Measurements from ENCODE around the gene HSPA4L.

Gene HSPA4L

DNA sequence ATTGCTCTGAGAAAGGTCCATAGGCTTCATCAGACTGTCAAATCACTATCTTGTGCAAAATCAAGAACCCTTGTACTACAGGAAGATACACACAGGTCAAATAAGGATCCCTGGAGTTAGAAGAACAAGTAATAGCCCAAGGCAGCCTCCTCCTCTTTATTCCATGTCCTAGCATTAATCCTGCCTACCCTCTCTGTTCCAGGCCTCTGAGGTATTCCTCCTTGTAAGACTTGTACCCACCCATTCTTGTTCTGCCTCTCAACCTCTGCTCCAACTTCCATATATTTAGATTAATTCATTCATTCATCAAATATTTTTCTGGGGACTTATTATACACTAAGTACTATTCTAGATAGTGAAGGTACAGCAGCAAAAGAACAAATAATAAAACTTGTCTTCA lies 88.2 kb downstream of the HSPA4L start:
- Histone ChIP-seq H3K9ac (ENCODE audit: low read depth, low read length) (no peak overlapping the region), H3K9me3 (ENCODE audit: insufficient read depth, low read depth, low read length) (no peaks in the 10 kb centered on the region), H3K4me1 (ENCODE audit: insufficient read depth, low read length) (no peaks in the 10 kb centered on the region), H3K27ac (ENCODE audit: low read depth, low read length) (no peak overlapping the region), H3K36me3 (ENCODE audit: insufficient read depth, low read length) (0 out of 2 replicates have a peak, but pooled peaks cover under 1% of the 10 kb centered on the region), H3K4me3 (ENCODE audit: low read length) (no peak overlapping the region), H3K27me3 (ENCODE audit: insufficient read depth, low read length) (no peaks in the 10 kb centered on the region)

DNA sequence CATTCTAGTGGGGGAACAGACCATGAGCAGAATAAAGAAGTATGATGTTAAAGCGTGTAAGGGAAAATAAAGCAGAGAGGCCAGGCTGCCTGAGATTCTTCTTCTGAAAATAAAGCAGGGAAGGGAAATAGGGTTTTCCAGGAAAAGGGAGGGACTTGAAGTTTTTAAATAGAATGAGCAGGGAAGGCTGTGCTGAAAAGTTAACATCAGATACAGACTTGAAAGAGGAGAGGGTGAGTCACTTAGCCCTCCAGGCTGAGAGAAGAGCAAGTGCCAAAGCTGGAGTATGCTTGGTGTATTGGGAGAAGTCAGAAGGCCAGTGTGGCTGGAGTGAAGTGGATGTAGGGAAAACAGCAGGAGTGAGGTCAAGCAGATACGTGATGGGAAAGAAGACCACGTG lies 88.6 kb downstream of the HSPA4L start:
- Histone ChIP-seq H3K4me3 (ENCODE audit: low read length) (no peak overlapping the region), H3K9me3 (ENCODE audit: insufficient read depth, low read depth, low read length) (no peaks in the 10 kb centered on the region), H3K27ac (ENCODE audit: low read depth, low read length) (no peak overlapping the region), H3K27me3 (ENCODE audit: insufficient read depth, low read length) (no peaks in the 10 kb centered on the region), H3K9ac (ENCODE audit: low read depth, low read length) (no peak overlapping the region), H3K4me1 (ENCODE audit: insufficient read depth, low read length) (no peaks in the 10 kb centered on the region), H3K36me3 (ENCODE audit: insufficient read depth, low read length) (0 out of 2 replicates have a peak, but pooled peaks cover 4% of the 10 kb centered on the region)
- WGBS = 63% methylated on average over 3 of the region's 3 CpGs

DNA sequence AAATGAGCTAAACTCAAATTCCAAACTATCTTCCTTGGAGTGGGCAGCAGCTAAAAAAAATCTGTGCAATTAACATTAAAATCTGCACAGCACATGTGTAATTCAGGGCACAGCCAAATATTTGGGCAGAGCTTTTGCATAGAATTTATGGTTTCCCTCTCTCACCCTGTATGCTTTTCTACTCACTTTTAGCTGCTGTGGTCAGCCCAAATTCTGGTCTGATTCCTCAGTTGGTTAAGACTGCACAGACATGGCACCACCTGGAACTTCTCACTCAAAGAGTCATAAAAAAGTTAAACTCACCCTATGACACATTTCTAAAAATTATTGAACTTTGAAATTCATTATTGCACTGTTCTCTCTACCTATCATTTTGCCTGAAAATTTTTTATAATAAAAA lies 93.7 kb downstream of the HSPA4L start:
- no peak overlapping the region for H3K27ac ChIP-seq (ENCODE audit: low read depth, low read length)
- H3K27me3 ChIP-seq (ENCODE audit: insufficient read depth, low read length) = no peaks in the 10 kb centered on the region
- H3K36me3 ChIP-seq (ENCODE audit: insufficient read depth, low read length) = peaks cover 6% of the 10 kb centered on the region; the same call in 1 of the 2 replicates
- no peaks in the 10 kb centered on the region for H3K9me3 ChIP-seq (ENCODE audit: insufficient read depth, low read depth, low read length)
- no peak overlapping the region for H3K4me3 ChIP-seq (ENCODE audit: low read length)
- H3K9ac ChIP-seq (ENCODE audit: low read depth, low read length) = no peak overlapping the region
- no peaks in the 10 kb centered on the region for H3K4me1 ChIP-seq (ENCODE audit: insufficient read depth, low read length)

GRCh38 chr4:127880763-127881562 lies 98.8 kb downstream of the HSPA4L start, which contains the start of gene PLK4:
TSS of gene PLK4 (plus strand) at chr4:127880893. CDS start at chr4:127881135, 242 bp downstream.
- peaks cover 40% of the 10 kb centered on the region for H3K36me3 ChIP-seq (ENCODE audit: insufficient read depth, low read length)
- H3K9me3 ChIP-seq (ENCODE audit: insufficient read depth, low read depth, low read length) = no peaks in the 10 kb centered on the region
- H3K4me3 ChIP-seq (ENCODE audit: low read length) = peak within 1 kb of the TSS; percentile 93
- H3K9ac ChIP-seq (ENCODE audit: low read depth, low read length) = peak within 1 kb of the TSS; percentile 99
- no peaks in the 10 kb centered on the region for H3K27me3 ChIP-seq (ENCODE audit: insufficient read depth, low read length)
- peak within 1 kb of the TSS; percentile 100 for H3K27ac ChIP-seq (ENCODE audit: low read depth, low read length)
- under 1% methylated on average over 70 of the region's 70 CpGs for WGBS
- no peaks in the 10 kb centered on the region for H3K4me1 ChIP-seq (ENCODE audit: insufficient read depth, low read length)

GRCh38 chr4:127881563-127881864 lies 99.4 kb downstream of the HSPA4L start:
- WGBS = 2% methylated on average over 7 of the region's 7 CpGs
- Histone ChIP-seq H3K9me3 (ENCODE audit: insufficient read depth, low read depth, low read length) (no peaks in the 10 kb centered on the region), H3K27me3 (ENCODE audit: insufficient read depth, low read length) (no peaks in the 10 kb centered on the region), H3K9ac (ENCODE audit: low read depth, low read length) (peak overlapping the region; percentile 99), H3K4me1 (ENCODE audit: insufficient read depth, low read length) (no peaks in the 10 kb centered on the region), H3K36me3 (ENCODE audit: insufficient read depth, low read length) (peaks cover 45% of the 10 kb centered on the region), H3K4me3 (ENCODE audit: low read length) (peak overlapping the region; percentile 93), H3K27ac (ENCODE audit: low read depth, low read length) (peak overlapping the region; percentile 100)

GRCh38 chr4:127888559-127888958 lies 106.4 kb downstream of the HSPA4L start:
- Histone ChIP-seq H3K27ac (ENCODE audit: low read depth, low read length) (no peak overlapping the region), H3K9me3 (ENCODE audit: insufficient read depth, low read depth, low read length) (no peaks in the 10 kb centered on the region), H3K9ac (ENCODE audit: low read depth, low read length) (no peak overlapping the region), H3K27me3 (ENCODE audit: insufficient read depth, low read length) (no peaks in the 10 kb centered on the region), H3K36me3 (ENCODE audit: insufficient read depth, low read length) (peaks cover 99% of the 10 kb centered on the region), H3K4me1 (ENCODE audit: insufficient read depth, low read length) (no peaks in the 10 kb centered on the region), H3K4me3 (ENCODE audit: low read length) (no peak overlapping the region)
- no CpG with 5 or more reads among the region's 1 CpG for WGBS

- Histone ChIP-seq H3K9ac (ENCODE audit: low read depth, low read length) (no peak overlapping the region), H3K27ac (ENCODE audit: low read depth, low read length) (no peak overlapping the region), H3K9me3 (ENCODE audit: insufficient read depth, low read depth, low read length) (no peaks in the 10 kb centered on the region), H3K36me3 (ENCODE audit: insufficient read depth, low read length) (peaks cover 97% of the 10 kb centered on the region), H3K27me3 (ENCODE audit: insufficient read depth, low read length) (no peaks in the 10 kb centered on the region), H3K4me3 (ENCODE audit: low read length) (no peak overlapping the region), H3K4me1 (ENCODE audit: insufficient read depth, low read length) (no peaks in the 10 kb centered on the region)
- WGBS = over 99% methylated on average over 3 of the region's 3 CpGs
These were observed 107.8 kb downstream of the HSPA4L start for GRCh38 chr4:127889903-127890302.
